Right renal pelvis (tissue), 4 donors: ENCODE data around the gene AP2M1. TPM values are rescaled to one million over a fixed set of nuclear protein-coding genes. Genes with fewer than 3 reads are reported as not detected.

Experiments used
- DNase-seq, 4 donors: peaks; one replicate each; pipeline ENCODE4 v3.0.0-alpha.2; 2013; ENCODE audit warnings: low read depth in 4 of 4, low spot score in 3 of 4, missing footprints in 1 of 4
- polyA plus RNA-seq, 4 donors: library from polyadenylated mRNA; unstranded; fragments of 120-200 nt; gene quantifications; one replicate each; pipeline ENCODE4 v1.2.1, GENCODE V29; 2013; ENCODE audit not compliant: insufficient read length in 4 of 4

The AP2M1 gene
- polyA plus RNA-seq, 4 donors, result 324 to 371 (median 355) TPM

DNA sequence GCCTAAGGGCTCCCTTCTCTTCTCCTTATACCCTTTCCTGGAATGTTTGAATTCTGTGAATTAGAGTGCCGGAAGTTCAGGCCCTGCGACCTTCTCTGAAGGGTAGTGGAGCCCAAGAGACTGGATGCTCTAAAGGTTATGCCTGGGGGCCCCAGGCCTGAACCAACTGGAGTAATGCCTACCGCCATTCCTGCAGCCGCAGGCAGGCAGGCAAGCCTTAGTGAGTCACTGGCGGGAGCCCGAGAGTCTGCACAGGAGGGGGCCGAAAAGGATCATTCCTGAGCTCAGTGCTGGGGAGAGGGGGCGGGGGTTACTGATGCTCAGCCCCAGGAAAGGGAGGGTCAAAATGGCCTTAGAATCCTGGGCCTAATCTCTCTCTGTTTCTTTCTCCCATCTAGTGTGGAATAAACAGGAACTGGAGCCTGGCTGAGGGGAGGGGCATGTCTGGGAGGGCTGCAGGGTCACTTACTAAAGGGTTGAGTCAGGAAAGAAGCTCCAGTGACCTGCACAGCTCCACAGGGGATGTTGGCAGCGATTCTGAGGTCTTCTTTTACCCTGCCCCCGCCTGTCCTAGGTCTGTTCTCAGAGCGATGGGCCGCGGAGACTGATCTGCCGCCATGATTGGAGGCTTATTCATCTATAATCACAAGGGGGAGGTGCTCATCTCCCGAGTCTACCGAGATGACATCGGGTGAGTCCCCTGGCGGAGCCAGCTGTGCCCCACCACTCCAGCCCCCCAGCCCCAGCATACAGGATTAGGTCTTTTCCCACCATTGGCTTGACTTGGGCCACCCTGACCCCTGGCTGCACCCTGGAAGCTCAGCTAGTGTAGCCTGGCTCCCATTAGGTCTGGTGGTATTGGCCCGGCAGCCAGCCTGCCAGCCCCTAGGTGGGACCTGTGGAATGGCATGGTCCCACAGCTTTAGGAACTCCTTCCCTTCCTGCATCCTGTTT is 2.0 kb downstream of the AP2M1 start:
- no peak for DNase-seq

DNA sequence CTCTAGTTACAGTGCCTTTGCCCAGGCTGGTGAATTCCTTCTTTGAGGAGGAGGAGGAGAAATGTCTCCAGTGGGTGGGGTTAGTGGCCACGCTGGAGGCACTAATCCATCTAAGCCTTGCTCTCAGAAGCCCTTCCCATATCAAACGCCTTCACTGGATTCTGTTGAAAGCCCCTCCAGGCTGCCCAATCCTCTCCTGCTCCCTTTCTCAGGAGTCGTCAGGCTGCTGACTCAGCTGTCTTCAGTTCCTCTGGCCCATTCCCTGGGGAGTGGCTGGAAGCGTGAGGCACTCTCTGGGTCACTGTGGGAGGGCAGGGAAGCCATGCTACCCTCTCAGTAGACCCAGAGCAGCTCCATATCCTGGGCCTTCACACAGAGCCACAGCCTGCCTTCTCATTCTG is 2.7 kb downstream of the AP2M1 start:
- DNase-seq, result no peak

DNA sequence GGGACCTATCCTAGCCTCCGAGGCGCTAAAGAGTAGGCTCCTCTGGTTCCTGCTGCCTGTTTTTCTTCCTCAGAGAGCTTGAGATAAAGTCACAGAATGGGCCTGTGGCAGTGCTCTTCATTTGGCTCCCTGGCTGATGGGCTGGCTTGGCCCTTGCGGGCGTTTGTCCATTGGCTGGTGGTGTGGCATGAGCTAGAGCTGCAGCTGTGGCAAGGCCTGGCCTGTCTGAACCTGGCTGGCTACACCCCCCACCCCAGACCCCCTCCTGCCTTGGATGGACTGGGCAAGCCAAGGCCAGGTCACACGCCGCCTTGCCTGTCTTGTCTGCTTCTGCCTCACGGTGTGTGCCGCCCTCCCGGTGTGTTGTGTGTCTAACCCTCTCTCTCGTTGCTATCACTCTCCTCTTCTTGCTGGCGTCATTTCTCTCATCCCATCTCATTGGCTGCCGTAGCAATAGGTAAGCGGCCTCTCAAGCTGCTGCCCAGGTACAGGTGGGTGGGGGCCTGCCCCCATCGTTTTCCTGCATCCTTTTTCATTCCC is 3.2 kb downstream of the AP2M1 start:
- DNase-seq, result no peak

DNA sequence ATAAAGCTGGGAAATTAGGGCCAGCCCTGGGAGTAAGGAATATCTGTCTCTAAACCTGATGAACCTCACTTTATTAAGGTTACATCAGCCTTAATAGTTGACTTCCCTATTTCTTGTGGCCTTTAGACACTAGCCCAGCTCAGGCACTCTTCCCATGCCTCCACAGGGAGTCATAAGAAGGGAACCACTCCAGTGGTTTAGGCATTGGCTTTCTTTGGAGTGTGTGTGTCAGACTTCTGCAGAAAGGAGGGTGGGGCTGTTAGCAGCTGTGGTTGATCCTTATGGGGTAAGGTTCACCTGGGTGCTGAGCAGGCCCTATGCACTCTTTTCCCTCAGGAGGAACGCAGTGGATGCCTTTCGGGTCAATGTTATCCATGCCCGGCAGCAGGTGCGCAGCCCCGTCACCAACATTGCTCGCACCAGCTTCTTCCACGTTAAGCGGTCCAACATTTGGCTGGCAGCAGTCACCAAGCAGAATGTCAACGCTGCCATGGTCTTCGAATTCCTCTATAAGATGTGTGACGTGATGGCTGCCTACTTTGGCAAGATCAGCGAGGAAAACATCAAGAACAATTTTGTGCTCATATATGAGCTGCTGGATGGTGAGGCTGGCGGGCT is 4.0 kb downstream of the AP2M1 start:
- DNase-seq, result no peak

DNA sequence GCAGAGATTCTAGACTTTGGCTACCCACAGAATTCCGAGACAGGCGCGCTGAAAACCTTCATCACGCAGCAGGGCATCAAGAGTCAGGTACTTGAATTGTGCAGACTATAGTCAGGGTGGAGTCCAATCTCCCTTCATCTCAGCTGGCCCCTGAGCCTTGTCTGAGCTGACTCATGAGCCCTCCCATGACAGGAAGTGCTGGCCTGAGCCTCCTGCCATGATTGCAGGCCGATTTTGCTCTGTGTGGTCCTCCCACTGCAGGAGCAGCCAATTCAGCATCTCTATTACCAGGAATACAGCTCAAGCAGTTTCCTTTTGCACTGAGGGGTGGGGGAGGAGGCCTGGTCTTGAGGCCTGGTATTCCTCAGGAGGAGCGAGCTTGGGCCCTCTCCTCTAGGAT is 5.5 kb downstream of the AP2M1 start:
- DNase-seq, result no peak

DNA sequence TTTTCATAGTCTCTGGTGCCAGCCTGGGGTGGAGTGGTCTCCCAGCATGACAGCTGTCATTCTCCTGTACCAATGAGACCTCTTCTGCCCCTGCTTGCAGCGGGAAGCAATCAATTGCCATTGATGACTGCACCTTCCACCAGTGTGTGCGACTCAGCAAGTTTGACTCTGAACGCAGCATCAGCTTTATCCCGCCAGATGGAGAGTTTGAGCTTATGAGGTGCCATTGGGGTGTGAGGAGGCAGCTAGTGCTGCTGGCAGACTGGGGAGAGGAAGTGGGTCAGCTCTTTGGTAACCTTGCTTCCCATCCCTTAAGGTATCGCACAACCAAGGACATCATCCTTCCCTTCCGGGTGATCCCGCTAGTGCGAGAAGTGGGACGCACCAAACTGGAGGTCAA is 6.9 kb downstream of the AP2M1 start:
- DNase-seq, result no peak

DNA sequence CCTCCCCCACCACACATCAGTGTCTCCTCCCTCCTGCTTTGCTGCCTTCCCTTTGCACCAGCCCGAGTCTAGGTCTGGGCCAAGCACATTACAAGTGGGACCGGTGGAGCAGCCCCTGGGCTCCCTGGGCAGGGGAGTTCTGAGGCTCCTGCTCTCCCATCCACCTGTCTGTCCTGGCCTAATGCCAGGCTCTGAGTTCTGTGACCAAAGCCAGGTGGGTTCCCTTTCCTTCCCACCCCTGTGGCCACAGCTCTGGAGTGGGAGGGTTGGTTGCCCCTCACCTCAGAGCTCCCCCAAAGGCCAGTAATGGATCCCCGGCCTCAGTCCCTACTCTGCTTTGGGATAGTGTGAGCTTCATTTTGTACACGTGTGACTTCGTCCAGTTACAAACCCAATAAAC is 9.0 kb downstream of the AP2M1 start:
- DNase-seq, result no peak

DNA sequence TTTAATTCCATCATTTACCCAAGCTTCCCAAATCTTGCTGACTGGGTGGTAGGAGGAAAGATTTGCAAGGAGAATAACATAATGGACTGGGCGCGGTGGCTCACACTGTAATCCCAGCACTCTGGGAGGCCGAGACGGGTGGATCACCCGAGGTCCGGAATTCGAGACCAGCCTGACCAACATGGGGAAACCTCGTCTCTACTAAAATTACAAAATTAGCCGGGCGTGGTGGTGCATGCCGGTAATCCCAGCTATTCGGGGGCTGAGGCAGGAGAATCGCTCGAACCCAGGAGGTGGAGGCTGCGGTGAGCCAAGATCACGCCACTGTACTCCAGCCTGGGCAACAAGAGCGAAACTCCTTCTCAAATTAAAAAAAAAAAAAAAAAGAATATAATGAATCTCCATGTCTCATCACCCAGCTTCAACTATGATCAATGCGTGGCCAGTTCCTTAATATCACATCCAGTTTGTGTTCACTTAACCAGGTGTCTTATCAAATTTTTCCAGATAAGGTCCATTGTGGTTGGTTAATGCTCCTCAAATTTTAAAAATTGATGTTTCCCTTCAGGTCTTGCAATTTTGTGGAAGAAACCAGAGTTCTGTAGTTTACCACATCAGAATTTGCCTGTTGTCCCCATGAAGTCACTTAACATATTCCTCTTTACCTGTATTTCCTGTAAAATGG is 10.0 kb downstream of the AP2M1 start:
- DNase-seq, result no peak

DNA sequence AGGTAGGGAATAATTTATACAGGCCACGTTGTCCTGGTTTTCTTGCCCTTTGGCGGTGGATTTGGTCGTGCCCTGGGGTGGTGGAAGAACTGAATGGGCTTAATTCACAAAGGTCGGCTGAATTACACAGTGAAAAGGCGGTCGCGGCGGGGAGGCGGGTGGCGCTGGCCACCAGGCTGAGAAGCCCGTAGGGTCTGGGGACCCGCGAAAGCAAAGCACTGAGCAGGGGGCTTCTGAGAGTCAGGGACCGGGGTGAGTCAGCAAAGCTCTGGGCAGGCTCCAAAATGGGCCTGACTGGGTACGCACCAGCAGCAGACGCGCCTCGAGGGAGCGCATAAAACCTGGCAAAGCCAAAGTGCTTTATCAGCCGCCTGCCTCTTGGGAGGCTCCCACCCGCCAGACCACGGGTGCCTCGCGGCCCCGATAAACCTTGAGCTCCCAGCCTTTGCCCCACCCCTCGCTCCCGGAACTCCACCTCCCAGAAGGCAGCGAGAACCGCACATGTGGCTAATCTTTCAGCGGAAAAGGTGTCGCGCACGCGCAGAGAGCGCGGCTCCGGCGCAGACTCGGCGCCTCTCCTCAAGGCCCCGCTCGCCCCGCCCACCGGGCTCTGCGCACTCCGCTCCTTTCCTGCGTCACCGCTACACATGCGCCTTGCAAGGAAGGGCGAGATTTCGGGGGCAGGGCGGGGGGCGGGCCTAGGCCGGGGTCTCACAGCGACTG is 11.0 kb downstream of the AP2M1 start:
- DNase-seq, result peak; percentile 99 to 100 (median 99)

DNA sequence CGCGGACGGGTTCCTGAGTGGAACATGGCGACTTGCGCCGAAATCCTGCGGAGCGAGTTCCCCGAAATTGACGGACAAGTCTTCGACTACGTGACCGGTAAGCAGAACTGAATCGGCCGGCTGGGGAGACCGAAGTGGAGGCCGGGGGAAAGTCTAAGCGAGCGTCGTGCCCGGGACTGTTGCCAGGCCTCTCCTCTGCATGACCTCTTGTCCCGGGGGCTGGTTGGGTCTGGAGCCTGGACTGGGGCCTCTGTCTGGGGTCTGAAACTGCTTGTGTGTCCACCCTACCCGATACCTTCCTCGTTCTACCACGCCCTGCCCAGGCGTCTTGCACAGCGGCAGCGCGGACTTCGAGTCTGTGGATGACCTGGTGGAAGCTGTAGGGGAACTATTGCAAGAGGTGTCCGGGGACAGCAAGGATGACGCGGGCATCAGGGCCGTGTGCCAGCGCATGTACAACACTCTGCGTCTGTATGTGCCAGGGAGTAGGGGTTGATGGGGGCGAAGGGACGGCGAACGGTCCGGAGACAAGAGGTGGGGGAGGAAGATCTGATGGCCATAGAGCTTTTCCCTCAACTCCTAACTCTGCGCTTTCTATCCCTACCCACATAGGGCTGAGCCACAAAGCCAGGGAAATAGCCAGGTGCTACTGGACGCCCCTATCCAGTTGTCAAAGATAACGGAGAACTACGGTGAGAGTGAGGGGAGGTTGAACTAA is 11.7 kb downstream of the AP2M1 start, which contains the start of gene ABCF3:
Gene ABCF3, plus strand, starts transcription at position 16 of the 718 bp plus-strand sequence. Its CDS starts 9 bp downstream, at position 25.
- DNase-seq, result no peak

DNA sequence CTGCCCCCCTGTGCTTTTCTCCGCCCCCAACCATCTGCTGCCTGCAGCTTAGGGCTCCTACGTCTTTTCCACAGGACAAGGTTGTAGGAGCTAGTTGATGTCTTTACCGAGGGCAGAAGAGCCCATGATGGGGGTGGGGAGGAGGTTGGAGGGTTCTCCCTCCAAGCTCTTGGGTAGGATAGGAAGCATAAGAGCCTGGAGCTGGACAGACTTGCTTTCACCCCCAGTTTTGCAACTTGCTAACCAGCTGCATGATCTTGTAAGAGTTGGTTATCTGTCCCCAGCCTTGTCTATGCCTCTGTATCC is 12.2 kb downstream of the AP2M1 start:
- DNase-seq, result no peak

DNA sequence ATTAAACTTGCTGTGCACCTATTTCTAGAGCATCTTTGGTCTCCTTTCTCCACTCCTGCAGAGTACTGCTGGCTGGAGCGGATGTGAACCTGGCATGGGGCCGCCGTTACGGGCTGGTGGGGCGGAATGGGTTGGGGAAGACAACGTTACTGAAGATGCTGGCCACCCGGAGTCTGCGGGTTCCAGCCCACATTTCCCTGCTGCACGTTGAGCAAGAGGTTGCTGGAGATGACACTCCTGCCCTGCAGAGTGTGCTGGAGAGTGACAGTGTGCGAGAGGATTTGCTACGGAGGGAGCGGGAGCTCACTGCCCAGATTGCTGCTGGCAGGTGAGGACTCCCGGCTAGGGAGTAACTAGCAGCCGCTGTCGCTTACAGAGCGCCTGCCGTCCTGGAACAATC is 13.4 kb downstream of the AP2M1 start:
- no peak for DNase-seq

DNA sequence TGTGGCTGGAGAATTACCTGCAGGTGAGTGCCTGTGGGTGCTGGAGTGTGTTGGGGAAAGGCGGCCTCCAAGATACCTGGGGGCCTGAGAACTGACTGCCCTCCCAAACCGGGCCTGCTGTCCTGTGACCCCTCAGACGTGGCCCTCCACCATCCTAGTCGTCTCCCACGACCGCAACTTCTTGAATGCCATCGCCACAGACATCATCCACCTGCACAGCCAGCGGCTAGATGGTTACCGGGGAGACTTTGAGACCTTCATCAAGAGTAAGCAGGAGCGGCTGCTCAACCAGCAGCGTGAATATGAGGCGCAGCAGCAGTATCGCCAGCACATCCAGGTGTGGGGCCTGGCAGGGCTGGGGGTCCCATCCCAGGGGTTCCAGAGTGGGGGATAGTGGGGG is 14.8 kb downstream of the AP2M1 start:
- no peak for DNase-seq

DNA sequence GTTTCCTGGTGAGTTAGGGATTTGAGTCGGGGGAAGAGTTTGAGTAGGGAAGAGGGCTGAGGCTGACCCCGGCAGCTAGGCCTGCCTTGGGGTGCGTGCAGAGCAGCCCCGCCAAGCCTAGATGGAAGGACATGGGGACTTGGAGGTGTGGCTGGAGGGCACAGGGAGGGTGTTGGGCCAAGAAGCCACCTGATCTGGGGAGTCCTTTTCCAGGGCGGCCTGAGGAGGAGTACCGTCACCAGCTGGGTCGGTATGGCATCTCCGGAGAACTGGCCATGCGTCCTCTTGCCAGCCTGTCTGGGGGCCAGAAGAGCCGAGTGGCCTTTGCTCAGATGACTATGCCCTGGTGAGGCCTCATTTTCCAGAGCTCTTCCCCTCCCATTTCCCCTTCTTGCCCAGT is 18.2 kb downstream of the AP2M1 start:
- DNase-seq, result no peak

DNA sequence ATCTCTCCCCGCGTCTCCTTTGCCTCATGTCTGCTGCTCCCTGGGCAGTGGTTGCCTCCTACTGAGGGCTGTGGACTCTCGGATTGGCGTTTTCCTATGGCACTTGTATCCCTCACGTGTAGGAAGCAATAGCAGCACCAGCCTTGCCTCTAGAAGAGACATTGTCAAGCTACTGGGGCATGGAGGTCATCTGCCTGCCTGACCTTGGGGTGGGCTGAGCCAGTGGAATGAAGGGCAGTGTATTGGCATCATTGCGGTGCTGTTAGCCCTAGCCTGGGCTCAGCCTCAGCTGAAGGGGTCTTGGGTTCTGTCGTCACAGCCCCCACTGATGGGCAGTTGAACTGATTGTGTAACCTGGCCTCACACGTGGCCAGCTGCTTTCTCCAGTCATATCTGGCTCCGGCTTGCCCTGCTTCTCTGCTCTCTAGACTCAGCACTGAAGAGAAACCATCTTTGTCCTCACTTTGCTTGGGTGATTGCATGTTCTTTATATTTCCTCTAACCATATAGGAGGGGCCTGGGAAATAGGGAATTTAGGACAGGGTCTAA is 19.4 kb downstream of the AP2M1 start:
- DNase-seq, result no peak

DNA sequence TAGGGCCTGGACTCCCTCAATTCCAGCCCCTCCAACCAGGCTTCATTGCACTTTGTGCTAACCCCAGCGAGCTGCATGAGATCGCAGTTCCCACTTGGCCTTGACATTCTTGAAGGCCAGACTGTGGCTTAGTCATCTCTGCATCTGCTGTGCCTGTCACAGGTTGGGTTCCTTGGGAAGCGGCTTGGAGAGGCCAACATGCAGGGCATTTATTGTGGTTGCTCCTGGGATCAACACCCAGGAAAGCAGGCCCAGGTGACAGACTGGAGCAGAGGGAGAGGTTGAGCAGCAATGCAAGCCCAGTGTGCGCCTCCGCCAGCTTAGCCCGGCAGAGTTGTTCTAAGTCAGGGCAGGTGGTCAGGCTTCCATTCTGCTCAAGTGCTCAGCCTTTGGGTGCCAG is 21.9 kb downstream of the AP2M1 start:
- no peak for DNase-seq

DNA sequence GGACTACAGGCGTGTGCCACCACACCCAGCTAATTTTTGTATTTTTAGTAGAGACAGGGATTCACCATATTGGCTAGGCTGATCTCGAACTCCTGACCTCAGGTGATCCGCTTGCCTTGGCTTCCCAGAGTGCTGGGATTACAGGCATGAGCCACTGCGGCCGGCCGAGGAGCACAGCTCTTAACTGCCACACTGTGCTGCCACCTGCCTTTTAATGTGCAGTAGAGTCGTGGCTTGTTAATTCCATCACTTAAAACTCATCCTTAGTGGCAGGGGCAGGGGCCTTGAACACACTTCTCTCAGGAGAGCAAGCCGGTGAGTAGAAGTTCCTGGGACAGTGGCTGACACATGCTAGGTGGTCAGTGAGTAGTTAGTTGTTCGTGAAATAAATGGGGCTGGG is 23.9 kb downstream of the AP2M1 start:
- no peak for DNase-seq

DNA sequence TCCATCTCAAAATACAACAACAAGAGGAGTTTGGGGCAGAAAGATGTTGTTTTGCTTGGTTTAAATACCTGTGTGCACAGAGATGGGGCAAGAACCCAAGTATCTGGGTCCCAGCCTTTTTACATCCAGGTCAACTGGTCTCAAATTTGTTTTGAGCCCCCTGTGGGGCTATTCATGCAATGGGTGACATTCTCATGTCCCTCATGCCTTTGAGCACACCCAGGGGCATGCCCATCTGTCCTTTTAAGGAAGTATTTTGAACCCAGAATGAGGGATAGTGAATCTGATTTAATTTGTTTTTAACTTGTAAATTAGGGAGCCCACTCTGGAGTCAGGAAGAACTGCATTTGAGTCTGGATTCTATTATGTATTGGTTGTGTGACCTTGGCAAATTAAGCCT is 26.2 kb downstream of the AP2M1 start:
- no peak for DNase-seq

DNA sequence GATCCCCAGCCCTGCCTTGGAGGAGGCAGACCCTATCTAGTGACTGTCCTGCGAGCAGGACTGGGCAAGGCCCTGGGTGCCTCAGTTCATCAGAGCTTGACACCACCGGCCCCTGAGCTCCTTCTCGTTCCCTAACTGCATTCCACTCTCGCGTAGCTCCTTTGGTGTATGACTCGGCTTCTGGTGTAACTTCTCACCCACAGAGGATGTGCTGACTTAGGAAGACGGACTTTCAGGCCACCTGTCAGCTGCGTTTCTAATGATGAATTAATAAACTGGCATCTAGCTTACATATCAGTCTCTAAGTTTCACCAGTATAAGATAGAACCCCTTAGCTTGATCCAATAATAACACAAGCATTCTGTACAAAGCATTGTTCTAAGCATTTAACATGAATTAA is 28.9 kb downstream of the AP2M1 start:
- DNase-seq, result no peak
